SK-N-SH treated with all-trans-retinoic acid at 6 μM for 48 hours (cell line): Measurements from ENCODE around the gene IL9.
A peak's percentile ranks its signal among the peaks of the same experiment; 100 is the strongest.

Experiments
- ATAC-seq: fragments of 200-7000 bp; cut with Tn5 transposase; 3 replicates; pipeline ENCODE4 v1.9.1; 2020; ENCODE audit warnings: mild to moderate bottlenecking, moderate library complexity
- BACH2 ChIP-seq: fragments of 250-450 bp; sonication (Bioruptor Pico); IDR thresholded peaks from 2 replicates; pipeline ENCODE4 v1.9.0; 2021; ENCODE audit warnings: mild to moderate bottlenecking, borderline replicate concordance
- ESRRG ChIP-seq: fragments of 250-450 bp; sonication (Bioruptor Pico); IDR thresholded peaks from 2 replicates; pipeline ENCODE4 v1.6.1; 2021; ENCODE audit warnings: mild to moderate bottlenecking
- GLIS3 ChIP-seq: fragments of 250-450 bp; sonication (Bioruptor Pico); IDR thresholded peaks from 2 replicates; pipeline ENCODE4 v1.5.0; 2020; ENCODE audit warnings: mild to moderate bottlenecking, moderate library complexity
- ISL1 ChIP-seq: fragments of 250-450 bp; sonication (Bioruptor Pico); IDR thresholded peaks from 2 replicates; pipeline ENCODE4 v2.1.2; 2022; ENCODE audit warnings: mild to moderate bottlenecking, moderate library complexity
- OSR1 ChIP-seq: fragments of 250-450 bp; sonication (Bioruptor Pico); IDR thresholded peaks from 2 replicates; pipeline ENCODE4 v1.8.0; 2022; ENCODE audit warnings: moderate library complexity, mild to moderate bottlenecking, inconsistent platforms
- PPARA ChIP-seq: fragments of 250-450 bp; sonication (Bioruptor Pico); IDR thresholded peaks from 2 replicates; pipeline ENCODE4 v1.5.0; 2020; ENCODE audit warnings: mild to moderate bottlenecking, borderline replicate concordance
- RARB ChIP-seq: fragments of 250-450 bp; sonication (Bioruptor Pico); IDR thresholded peaks from 2 replicates; pipeline ENCODE4 v1.8.0; 2021; ENCODE audit warnings: mild to moderate bottlenecking, moderate library complexity
- SNAI2 ChIP-seq: fragments of 250-450 bp; sonication (Bioruptor Pico); IDR thresholded peaks from 2 replicates; pipeline ENCODE4 v1.5.0; 2020; ENCODE audit warnings: mild to moderate bottlenecking, moderate library complexity
- TCF4 ChIP-seq: fragments of 250-450 bp; sonication (Bioruptor Pico); IDR thresholded peaks from 2 replicates; pipeline ENCODE4 v1.8.0; 2021; ENCODE audit warnings: mild to moderate bottlenecking, moderate library complexity, borderline replicate concordance
- TOX ChIP-seq: fragments of 250-450 bp; sonication (Bioruptor Pico); IDR thresholded peaks from 2 replicates; pipeline ENCODE4 v1.8.0; 2021; ENCODE audit warnings: mild to moderate bottlenecking, moderate library complexity, borderline replicate concordance
- ZC3H10 ChIP-seq: fragments of 250-450 bp; sonication (Bioruptor Pico); IDR thresholded peaks from 2 replicates; pipeline ENCODE4 v1.5.1; 2021; ENCODE audit warnings: mild to moderate bottlenecking, moderate library complexity
- ZFP30 ChIP-seq: fragments of 450-650 bp; formaldehyde crosslinking; IDR thresholded peaks from 2 replicates; pipeline ENCODE4 v1.5.0; 2022; ENCODE audit warnings: mild to moderate bottlenecking, moderate library complexity
- ZNF565 ChIP-seq: fragments of 450-650 bp; formaldehyde crosslinking; conservative IDR thresholded peaks from 2 replicates; pipeline ENCODE4 v1.5.0; 2020; ENCODE audit warnings: low read depth, mild to moderate bottlenecking, moderate library complexity
- ZNF70 ChIP-seq: fragments of 450-650 bp; formaldehyde crosslinking; IDR thresholded peaks from 2 replicates; pipeline ENCODE4 v1.5.0; 2020; ENCODE audit warnings: mild to moderate bottlenecking, moderate library complexity
- TF ChIP-seq, protein P1 (sequence below): fragments of 250-450 bp; sonication (Bioruptor Pico); IDR thresholded peaks from 2 replicates; pipeline ENCODE4 v1.8.0; 2020; ENCODE audit warnings: mild to moderate bottlenecking, moderate library complexity, borderline replicate concordance
- TF ChIP-seq, protein P2 (sequence below): fragments of 250-450 bp; sonication (Bioruptor Pico); IDR thresholded peaks from 2 replicates; pipeline ENCODE4 v1.5.0; 2020; ENCODE audit warnings: mild to moderate bottlenecking, moderate library complexity
- TF ChIP-seq, protein P3 (sequence below): fragments of 250-450 bp; sonication (Bioruptor Pico); IDR thresholded peaks from 2 replicates; pipeline ENCODE4 v1.5.1; 2020; ENCODE audit warnings: low read depth, mild to moderate bottlenecking, moderate library complexity
- TF ChIP-seq, protein P4 (sequence below): fragments of 250-450 bp; sonication (Bioruptor Pico); IDR thresholded peaks from 2 replicates; pipeline ENCODE4 v1.5.1; 2021; ENCODE audit warnings: mild to moderate bottlenecking, moderate library complexity
- TF ChIP-seq, protein P5 (sequence below): fragments of 250-450 bp; sonication (Bioruptor Pico); IDR thresholded peaks from 2 replicates; pipeline ENCODE4 v1.8.0; 2021; ENCODE audit warnings: low read depth, mild to moderate bottlenecking, moderate library complexity, borderline replicate concordance

The IL9 gene

DNA sequence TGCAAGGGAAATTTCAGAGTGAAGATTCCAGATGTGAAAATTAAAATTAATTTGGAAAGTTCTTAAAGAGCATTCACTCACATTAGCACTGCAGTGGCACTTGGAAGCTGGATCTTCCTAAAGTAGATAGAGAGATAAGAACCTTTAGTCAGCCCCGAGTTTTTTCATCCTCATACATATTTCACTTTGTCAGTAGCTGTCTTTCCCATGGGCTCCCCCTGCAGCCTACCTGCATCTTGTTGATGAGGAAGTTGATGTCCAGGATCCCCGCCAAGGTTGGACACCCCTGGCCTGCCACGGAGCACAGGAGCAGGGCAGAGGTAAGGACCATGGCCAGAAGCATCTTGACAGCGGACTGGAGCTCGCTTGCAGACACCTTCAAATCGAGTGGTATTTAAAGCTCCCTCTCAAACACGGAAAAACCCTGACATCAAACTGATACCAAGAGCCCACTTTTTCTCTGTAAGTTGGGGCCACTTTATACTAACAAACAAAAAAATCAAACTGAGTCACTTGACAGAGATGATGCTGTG is at the start of gene IL9:
IL9 (minus strand) TSS at position 368 of the 533 bp plus-strand sequence; CDS start at position 343, 25 bp downstream.
- TF ChIP-seq, protein P1, sequence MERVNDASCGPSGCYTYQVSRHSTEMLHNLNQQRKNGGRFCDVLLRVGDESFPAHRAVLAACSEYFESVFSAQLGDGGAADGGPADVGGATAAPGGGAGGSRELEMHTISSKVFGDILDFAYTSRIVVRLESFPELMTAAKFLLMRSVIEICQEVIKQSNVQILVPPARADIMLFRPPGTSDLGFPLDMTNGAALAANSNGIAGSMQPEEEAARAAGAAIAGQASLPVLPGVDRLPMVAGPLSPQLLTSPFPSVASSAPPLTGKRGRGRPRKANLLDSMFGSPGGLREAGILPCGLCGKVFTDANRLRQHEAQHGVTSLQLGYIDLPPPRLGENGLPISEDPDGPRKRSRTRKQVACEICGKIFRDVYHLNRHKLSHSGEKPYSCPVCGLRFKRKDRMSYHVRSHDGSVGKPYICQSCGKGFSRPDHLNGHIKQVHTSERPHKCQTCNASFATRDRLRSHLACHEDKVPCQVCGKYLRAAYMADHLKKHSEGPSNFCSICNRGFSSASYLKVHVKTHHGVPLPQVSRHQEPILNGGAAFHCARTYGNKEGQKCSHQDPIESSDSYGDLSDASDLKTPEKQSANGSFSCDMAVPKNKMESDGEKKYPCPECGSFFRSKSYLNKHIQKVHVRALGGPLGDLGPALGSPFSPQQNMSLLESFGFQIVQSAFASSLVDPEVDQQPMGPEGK (CRISPR knock-in tag), result no peak
- TF ChIP-seq, protein P2, sequence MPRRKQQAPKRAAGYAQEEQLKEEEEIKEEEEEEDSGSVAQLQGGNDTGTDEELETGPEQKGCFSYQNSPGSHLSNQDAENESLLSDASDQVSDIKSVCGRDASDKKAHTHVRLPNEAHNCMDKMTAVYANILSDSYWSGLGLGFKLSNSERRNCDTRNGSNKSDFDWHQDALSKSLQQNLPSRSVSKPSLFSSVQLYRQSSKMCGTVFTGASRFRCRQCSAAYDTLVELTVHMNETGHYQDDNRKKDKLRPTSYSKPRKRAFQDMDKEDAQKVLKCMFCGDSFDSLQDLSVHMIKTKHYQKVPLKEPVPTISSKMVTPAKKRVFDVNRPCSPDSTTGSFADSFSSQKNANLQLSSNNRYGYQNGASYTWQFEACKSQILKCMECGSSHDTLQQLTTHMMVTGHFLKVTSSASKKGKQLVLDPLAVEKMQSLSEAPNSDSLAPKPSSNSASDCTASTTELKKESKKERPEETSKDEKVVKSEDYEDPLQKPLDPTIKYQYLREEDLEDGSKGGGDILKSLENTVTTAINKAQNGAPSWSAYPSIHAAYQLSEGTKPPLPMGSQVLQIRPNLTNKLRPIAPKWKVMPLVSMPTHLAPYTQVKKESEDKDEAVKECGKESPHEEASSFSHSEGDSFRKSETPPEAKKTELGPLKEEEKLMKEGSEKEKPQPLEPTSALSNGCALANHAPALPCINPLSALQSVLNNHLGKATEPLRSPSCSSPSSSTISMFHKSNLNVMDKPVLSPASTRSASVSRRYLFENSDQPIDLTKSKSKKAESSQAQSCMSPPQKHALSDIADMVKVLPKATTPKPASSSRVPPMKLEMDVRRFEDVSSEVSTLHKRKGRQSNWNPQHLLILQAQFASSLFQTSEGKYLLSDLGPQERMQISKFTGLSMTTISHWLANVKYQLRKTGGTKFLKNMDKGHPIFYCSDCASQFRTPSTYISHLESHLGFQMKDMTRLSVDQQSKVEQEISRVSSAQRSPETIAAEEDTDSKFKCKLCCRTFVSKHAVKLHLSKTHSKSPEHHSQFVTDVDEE (CRISPR knock-in tag), result no peak
- TF ChIP-seq ZNF565 (CRISPR knock-in tag) (no peak), BACH2 (no peak), PPARA (no peak), ZNF70 (CRISPR knock-in tag) (no peak), ZFP30 (no peak), TOX (no peak)
- TF ChIP-seq, protein P3, sequence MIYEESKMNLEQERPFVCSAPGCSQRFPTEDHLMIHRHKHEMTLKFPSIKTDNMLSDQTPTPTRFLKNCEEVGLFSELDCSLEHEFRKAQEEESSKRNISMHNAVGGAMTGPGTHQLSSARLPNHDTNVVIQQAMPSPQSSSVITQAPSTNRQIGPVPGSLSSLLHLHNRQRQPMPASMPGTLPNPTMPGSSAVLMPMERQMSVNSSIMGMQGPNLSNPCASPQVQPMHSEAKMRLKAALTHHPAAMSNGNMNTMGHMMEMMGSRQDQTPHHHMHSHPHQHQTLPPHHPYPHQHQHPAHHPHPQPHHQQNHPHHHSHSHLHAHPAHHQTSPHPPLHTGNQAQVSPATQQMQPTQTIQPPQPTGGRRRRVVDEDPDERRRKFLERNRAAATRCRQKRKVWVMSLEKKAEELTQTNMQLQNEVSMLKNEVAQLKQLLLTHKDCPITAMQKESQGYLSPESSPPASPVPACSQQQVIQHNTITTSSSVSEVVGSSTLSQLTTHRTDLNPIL (CRISPR knock-in tag), result no peak
- TF ChIP-seq, all 23 proteins: peak for 0
- ATAC-seq, result no peak

DNA sequence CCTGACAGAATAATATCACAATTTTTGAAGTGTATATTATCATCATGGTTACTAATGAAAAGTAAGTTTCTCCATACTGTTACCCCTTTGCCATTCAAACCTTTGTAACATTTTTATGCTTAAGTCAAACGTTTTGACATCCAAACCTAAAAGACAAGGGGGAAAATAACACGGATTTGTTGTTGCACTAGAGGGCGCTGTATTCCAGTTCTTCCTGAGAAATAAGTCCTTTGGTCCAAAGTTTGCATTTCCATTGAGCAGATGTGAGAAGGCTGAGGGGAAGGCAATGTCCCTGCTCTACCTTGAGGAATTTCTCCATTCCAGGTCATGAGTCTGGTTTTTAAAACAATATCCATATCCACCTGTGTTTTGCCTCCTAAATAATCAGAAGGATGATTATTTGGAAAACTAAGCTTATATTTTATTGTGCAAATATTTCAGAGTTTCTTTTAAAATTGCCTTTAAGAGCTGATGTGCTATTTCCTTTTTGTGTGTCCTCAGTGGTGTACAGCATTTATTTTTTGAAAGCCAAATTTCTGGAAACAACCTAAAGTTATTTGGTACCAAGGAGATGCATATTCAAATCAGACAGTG is 49.4 kb upstream of the IL9 start:
- TF ChIP-seq TOX (no peak), BACH2 (no peak), TCF4 (no peak), GLIS3 (CRISPR knock-in tag) (no peak), OSR1 (no peak), SNAI2 (no peak)
- peak; percentile 84 for ATAC-seq

DNA sequence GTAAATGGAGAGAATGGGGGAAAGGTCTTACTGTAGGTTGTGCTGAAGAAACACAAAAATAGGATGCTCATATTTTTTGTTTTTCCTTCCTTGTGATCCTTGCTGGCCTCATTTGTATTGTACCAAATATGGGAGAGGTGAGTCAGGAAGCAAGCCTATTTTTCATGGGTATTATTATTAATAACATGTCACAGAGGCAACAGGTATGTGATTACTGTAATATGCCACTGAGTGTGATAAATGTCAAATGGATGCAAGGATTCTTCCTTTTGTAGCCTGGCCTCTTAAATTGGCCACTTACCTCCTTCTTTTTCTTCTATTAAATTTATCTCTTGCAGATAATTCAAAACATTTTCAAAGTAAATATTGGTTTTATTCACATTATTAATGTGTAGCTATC is 48.9 kb upstream of the IL9 start:
- TF ChIP-seq RARB (CRISPR knock-in tag), result no peak
- TF ChIP-seq, all 23 proteins: peak for 0
- no peak for ATAC-seq

DNA sequence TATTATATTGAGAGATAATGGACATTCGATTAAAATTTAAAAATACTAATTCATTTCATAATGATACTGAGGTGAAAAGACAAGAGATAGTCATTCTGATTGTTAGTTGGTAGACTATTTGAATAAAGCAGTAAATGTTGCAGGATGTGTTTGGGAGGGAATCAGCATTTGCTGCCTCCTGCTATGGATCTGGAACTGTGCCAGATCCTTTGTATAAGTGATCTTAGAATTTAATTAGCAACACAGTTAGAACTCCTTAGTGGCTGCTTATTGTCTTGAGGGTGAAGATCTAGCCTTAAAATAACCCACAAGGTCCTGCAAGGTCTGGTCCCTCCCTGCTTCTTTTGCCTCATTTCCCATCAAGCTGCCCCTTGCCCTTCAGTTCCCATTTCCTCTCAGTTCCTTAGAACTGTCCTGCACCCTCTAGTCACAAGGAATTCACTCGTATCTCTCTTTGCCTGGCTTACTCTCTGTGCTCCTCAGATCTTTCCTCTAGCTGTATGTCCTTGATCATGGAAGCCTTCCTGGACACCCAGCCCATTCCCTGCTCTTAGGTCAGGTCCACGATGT is 46.6 kb upstream of the IL9 start:
- ATAC-seq, result peak; percentile 26; the same call in 1 of the 3 replicates
- TF ChIP-seq ZC3H10 (CRISPR knock-in tag) (no peak), ZNF565 (CRISPR knock-in tag) (no peak), GLIS3 (CRISPR knock-in tag) (no peak), TOX (no peak), ESRRG (CRISPR knock-in tag) (no peak), ZFP30 (no peak), ZNF70 (CRISPR knock-in tag) (no peak), ISL1 (CRISPR knock-in tag) (no peak), SNAI2 (no peak)
- TF ChIP-seq, protein P3 (CRISPR knock-in tag), result no peak
- TF ChIP-seq, protein P4, sequence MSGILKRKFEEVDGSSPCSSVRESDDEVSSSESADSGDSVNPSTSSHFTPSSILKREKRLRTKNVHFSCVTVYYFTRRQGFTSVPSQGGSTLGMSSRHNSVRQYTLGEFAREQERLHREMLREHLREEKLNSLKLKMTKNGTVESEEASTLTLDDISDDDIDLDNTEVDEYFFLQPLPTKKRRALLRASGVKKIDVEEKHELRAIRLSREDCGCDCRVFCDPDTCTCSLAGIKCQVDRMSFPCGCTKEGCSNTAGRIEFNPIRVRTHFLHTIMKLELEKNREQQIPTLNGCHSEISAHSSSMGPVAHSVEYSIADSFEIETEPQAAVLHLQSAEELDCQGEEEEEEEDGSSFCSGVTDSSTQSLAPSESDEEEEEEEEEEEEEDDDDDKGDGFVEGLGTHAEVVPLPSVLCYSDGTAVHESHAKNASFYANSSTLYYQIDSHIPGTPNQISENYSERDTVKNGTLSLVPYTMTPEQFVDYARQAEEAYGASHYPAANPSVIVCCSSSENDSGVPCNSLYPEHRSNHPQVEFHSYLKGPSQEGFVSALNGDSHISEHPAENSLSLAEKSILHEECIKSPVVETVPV (CRISPR knock-in tag), result no peak
- TF ChIP-seq, protein P1 (CRISPR knock-in tag), result no peak
- TF ChIP-seq, protein P2 (CRISPR knock-in tag), result no peak
- TF ChIP-seq, protein P5, sequence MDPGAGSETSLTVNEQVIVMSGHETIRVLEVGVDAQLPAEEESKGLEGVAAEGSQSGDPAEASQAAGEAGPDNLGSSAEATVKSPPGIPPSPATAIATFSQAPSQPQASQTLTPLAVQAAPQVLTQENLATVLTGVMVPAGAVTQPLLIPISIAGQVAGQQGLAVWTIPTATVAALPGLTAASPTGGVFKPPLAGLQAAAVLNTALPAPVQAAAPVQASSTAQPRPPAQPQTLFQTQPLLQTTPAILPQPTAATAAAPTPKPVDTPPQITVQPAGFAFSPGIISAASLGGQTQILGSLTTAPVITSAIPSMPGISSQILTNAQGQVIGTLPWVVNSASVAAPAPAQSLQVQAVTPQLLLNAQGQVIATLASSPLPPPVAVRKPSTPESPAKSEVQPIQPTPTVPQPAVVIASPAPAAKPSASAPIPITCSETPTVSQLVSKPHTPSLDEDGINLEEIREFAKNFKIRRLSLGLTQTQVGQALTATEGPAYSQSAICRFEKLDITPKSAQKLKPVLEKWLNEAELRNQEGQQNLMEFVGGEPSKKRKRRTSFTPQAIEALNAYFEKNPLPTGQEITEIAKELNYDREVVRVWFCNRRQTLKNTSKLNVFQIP (CRISPR knock-in tag), result no peak
